ENCODE measurements around the gene EFNB2.

The EFNB2 gene

DNA sequence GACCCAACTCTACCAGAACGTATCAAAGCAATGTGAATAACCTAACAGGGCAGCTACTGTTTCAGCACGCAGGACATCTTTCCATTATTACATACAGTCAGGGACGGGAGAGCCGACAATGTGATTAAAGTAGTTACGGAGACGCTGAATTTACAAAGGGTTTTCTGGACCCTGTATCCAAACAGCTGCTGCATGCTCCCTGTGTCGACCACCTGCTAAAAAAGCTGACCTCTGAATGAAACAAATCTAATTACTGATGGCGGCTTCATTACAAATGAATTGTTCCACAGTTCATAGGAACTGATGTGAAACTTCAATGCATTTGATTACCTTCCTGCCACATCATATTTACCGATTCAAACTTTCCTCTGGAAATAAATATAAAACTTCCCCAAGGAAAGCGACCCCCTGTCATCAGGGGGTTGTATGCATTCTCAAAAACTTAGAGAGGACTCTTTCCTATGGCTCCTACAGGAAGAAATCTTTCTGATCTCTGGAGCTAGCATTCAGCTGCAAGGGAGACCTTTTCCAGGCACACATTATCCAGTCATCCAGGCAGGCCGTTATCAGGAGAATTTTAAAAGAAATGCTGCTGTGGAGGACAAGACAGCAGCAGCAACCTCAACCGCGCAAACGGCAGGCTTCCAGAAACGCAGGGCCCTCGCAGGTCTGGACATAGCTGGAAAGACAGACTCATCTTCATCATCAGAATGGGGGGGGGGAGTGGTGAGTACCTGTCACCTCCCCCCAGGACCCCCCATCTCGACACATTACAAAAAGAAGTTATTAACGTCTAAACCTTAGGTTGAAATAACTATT, 3.1 kb downstream of the EFNB2 start:
- no peak overlapping the region; the same call in 1 of the 2 replicates for H3K4me3 ChIP-seq (ENCODE audit: low read length)
- no peak for DNase-seq (ENCODE audit: low read depth, low spot score)
- H3K27me3 ChIP-seq (ENCODE audit: control insufficient read depth, insufficient read depth, low read length), result peaks cover 1% of the 10 kb centered on the region; the same call in 1 of the 2 replicates
- no peak overlapping the region for H3K27ac ChIP-seq (ENCODE audit: low read length)
- H3K9me3 ChIP-seq (ENCODE audit: control insufficient read depth, insufficient read depth, low read length), result no peaks in the 10 kb centered on the region
- no peaks in the 10 kb centered on the region for H3K36me3 ChIP-seq (ENCODE audit: control insufficient read depth, insufficient read depth, low read length)
- no CpG with 5 or more reads among the region's 18 CpGs for WGBS (ENCODE audit: insufficient coverage, insufficient read length)
- H3K4me1 ChIP-seq (ENCODE audit: control insufficient read depth, insufficient read depth, low read length), result peaks cover 9% of the 10 kb centered on the region; the same call in 1 of the 2 replicates

GRCh38 chr13:106530980-106531481, 4.4 kb downstream of the EFNB2 start:
- Histone ChIP-seq H3K27me3 (ENCODE audit: control insufficient read depth, insufficient read depth, low read length) (peaks cover 1% of the 10 kb centered on the region; the same call in 1 of the 2 replicates), H3K36me3 (ENCODE audit: control insufficient read depth, insufficient read depth, low read length) (no peaks in the 10 kb centered on the region), H3K9me3 (ENCODE audit: control insufficient read depth, insufficient read depth, low read length) (no peaks in the 10 kb centered on the region), H3K4me3 (ENCODE audit: low read length) (no peak overlapping the region), H3K4me1 (ENCODE audit: control insufficient read depth, insufficient read depth, low read length) (peaks cover 12% of the 10 kb centered on the region; the same call in 1 of the 2 replicates), H3K27ac (ENCODE audit: low read length) (no peak overlapping the region)
- DNase-seq (ENCODE audit: low read depth, low spot score), result no peak
- no CpG with 5 or more reads among the region's 8 CpGs for WGBS (ENCODE audit: insufficient coverage, insufficient read length)

- H3K36me3 ChIP-seq (ENCODE audit: control insufficient read depth, insufficient read depth, low read length), result no peaks in the 10 kb centered on the region
- WGBS (ENCODE audit: insufficient coverage, insufficient read length), result no CpG with 5 or more reads among the region's 11 CpGs
- peaks cover 13% of the 10 kb centered on the region; the same call in 1 of the 2 replicates for H3K4me1 ChIP-seq (ENCODE audit: control insufficient read depth, insufficient read depth, low read length)
- no peak overlapping the region for H3K27ac ChIP-seq (ENCODE audit: low read length)
- H3K9me3 ChIP-seq (ENCODE audit: control insufficient read depth, insufficient read depth, low read length), result no peaks in the 10 kb centered on the region
- peaks cover 1% of the 10 kb centered on the region; the same call in 1 of the 2 replicates for H3K27me3 ChIP-seq (ENCODE audit: control insufficient read depth, insufficient read depth, low read length)
- H3K4me3 ChIP-seq (ENCODE audit: low read length), result no peak overlapping the region
- no peak for DNase-seq (ENCODE audit: low read depth, low spot score)
Measured at GRCh38 chr13:106530171-106530851, 5.2 kb downstream of the EFNB2 start.

GRCh38 chr13:106529415-106530170, 5.9 kb downstream of the EFNB2 start:
- no peaks in the 10 kb centered on the region for H3K36me3 ChIP-seq (ENCODE audit: control insufficient read depth, insufficient read depth, low read length)
- no peak for DNase-seq (ENCODE audit: low read depth, low spot score)
- WGBS (ENCODE audit: insufficient coverage, insufficient read length), result no CpG with 5 or more reads among the region's 8 CpGs
- peaks cover 13% of the 10 kb centered on the region; the same call in 1 of the 2 replicates for H3K4me1 ChIP-seq (ENCODE audit: control insufficient read depth, insufficient read depth, low read length)
- peaks cover 1% of the 10 kb centered on the region; the same call in 1 of the 2 replicates for H3K27me3 ChIP-seq (ENCODE audit: control insufficient read depth, insufficient read depth, low read length)
- H3K27ac ChIP-seq (ENCODE audit: low read length), result no peak overlapping the region
- no peaks in the 10 kb centered on the region for H3K9me3 ChIP-seq (ENCODE audit: control insufficient read depth, insufficient read depth, low read length)
- no peak overlapping the region for H3K4me3 ChIP-seq (ENCODE audit: low read length)

DNA sequence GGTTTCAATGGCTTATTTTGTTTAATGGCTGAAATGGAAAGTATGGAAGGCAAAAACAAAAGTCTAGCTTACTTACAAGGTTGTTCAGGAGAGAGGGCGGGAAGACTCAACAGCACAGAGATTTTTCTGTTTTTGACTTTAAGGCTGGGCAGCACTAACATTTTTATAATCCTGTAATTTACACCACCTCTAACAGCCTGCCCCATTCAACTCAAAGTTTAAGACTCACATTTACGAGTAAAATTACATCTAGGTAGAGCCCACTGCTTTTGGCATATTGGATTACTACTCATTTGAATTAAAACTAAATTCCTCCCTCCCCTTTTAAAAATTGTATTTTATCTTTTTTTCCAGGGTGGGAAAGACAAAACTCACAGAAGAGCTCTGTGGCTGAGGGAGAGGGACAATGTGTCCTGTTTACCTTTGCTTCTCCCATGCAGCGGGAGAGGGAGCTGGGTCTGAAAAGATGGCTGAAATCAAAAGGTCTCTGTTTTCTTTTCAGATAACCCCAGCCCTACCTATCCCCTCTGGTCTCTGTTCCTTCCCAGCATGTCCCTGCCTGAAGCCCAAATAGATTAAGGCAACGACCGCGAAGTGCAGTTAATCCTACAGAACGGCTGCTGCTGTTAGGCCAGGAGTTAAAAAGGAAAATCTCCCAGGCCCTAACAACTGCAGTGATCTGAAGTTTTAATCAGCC, 6.6 kb downstream of the EFNB2 start:
- no CpG with 5 or more reads among the region's 7 CpGs for WGBS (ENCODE audit: insufficient coverage, insufficient read length)
- DNase-seq (ENCODE audit: low read depth, low spot score), result no peak
- Histone ChIP-seq H3K27me3 (ENCODE audit: control insufficient read depth, insufficient read depth, low read length) (no peaks in the 10 kb centered on the region; the same call in 1 of the 2 replicates), H3K4me3 (ENCODE audit: low read length) (no peak overlapping the region), H3K9me3 (ENCODE audit: control insufficient read depth, insufficient read depth, low read length) (no peaks in the 10 kb centered on the region), H3K4me1 (ENCODE audit: control insufficient read depth, insufficient read depth, low read length) (peaks cover 12% of the 10 kb centered on the region; the same call in 1 of the 2 replicates), H3K36me3 (ENCODE audit: control insufficient read depth, insufficient read depth, low read length) (no peaks in the 10 kb centered on the region), H3K27ac (ENCODE audit: low read length) (no peak overlapping the region)

DNA sequence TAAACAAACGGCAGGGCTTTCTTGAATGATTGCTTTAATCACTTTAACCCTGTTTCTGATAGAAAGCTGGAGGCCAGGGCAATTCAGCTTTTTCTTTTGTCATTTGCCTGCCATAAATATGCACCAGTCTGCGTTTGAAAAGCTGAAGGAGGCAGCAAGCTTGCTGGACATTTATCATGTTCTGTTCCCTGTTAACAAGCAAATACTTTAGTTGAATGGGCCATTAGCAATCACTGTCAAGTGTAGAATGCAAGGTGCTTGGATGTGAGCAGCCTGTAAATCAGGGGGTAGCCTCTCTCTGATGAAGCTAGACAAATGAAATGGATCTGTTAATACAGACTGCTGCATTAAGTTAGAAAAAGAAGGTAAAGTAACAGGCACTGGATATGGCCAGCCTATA, 7.6 kb downstream of the EFNB2 start:
- WGBS (ENCODE audit: insufficient coverage, insufficient read length), result no CpG with 5 or more reads among the region's 2 CpGs
- no peak for DNase-seq (ENCODE audit: low read depth, low spot score)
- H3K4me3 ChIP-seq (ENCODE audit: low read length), result no peak overlapping the region
- H3K9me3 ChIP-seq (ENCODE audit: control insufficient read depth, insufficient read depth, low read length), result no peaks in the 10 kb centered on the region
- no peaks in the 10 kb centered on the region for H3K27me3 ChIP-seq (ENCODE audit: control insufficient read depth, insufficient read depth, low read length)
- H3K36me3 ChIP-seq (ENCODE audit: control insufficient read depth, insufficient read depth, low read length), result no peaks in the 10 kb centered on the region
- peaks cover 12% of the 10 kb centered on the region; the same call in 1 of the 2 replicates for H3K4me1 ChIP-seq (ENCODE audit: control insufficient read depth, insufficient read depth, low read length)
- H3K27ac ChIP-seq (ENCODE audit: low read length), result no peak overlapping the region

GRCh38 chr13:106527445-106527801, 8.0 kb downstream of the EFNB2 start:
- H3K4me1 ChIP-seq (ENCODE audit: control insufficient read depth, insufficient read depth, low read length), result peaks cover 13% of the 10 kb centered on the region; the same call in 1 of the 2 replicates
- no peaks in the 10 kb centered on the region for H3K36me3 ChIP-seq (ENCODE audit: control insufficient read depth, insufficient read depth, low read length)
- WGBS (ENCODE audit: insufficient coverage, insufficient read length), result no CpG with 5 or more reads among the region's 1 CpG
- H3K9me3 ChIP-seq (ENCODE audit: control insufficient read depth, insufficient read depth, low read length), result no peaks in the 10 kb centered on the region
- H3K4me3 ChIP-seq (ENCODE audit: low read length), result no peak overlapping the region
- no peaks in the 10 kb centered on the region for H3K27me3 ChIP-seq (ENCODE audit: control insufficient read depth, insufficient read depth, low read length)
- H3K27ac ChIP-seq (ENCODE audit: low read length), result no peak overlapping the region
- no peak for DNase-seq (ENCODE audit: low read depth, low spot score)

- Histone ChIP-seq H3K27ac (ENCODE audit: low read length) (no peak overlapping the region), H3K9me3 (ENCODE audit: control insufficient read depth, insufficient read depth, low read length) (no peaks in the 10 kb centered on the region), H3K4me1 (ENCODE audit: control insufficient read depth, insufficient read depth, low read length) (peaks cover 13% of the 10 kb centered on the region; the same call in 1 of the 2 replicates), H3K27me3 (ENCODE audit: control insufficient read depth, insufficient read depth, low read length) (no peaks in the 10 kb centered on the region), H3K4me3 (ENCODE audit: low read length) (no peak overlapping the region), H3K36me3 (ENCODE audit: control insufficient read depth, insufficient read depth, low read length) (no peaks in the 10 kb centered on the region)
- DNase-seq (ENCODE audit: low read depth, low spot score), result no peak
- no CpG with 5 or more reads among the region's 8 CpGs for WGBS (ENCODE audit: insufficient coverage, insufficient read length)
Measured at GRCh38 chr13:106526738-106527444, 8.6 kb downstream of the EFNB2 start.

DNA sequence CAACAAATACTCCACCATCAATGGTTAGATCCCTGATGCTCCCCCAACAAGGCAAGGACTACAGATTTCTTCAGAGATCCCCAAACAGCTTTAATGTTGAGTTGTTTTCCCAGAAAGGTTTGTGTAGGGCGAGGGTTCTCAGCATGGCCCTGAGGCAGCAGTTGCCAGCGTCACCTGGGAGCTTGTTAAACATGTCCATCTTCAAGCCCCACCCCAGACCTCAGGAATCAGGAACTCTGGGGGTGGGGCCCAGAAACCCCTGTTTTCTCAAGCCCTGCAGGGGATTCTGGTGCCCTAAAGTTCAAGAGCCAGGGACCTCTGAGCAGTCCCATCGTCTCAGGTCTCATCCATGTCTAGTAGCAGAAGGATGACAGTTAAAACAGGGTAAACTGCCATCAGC, 9.6 kb downstream of the EFNB2 start:
- H3K4me3 ChIP-seq (ENCODE audit: low read length), result no peak overlapping the region

More for the DNA sequence above, 9.6 kb downstream of the EFNB2 start:
- no peak for DNase-seq (ENCODE audit: low read depth, low spot score)
- Histone ChIP-seq H3K9me3 (ENCODE audit: control insufficient read depth, insufficient read depth, low read length) (no peaks in the 10 kb centered on the region), H3K27me3 (ENCODE audit: control insufficient read depth, insufficient read depth, low read length) (no peaks in the 10 kb centered on the region), H3K36me3 (ENCODE audit: control insufficient read depth, insufficient read depth, low read length) (no peaks in the 10 kb centered on the region), H3K4me1 (ENCODE audit: control insufficient read depth, insufficient read depth, low read length) (peaks cover 10% of the 10 kb centered on the region; the same call in 1 of the 2 replicates), H3K27ac (ENCODE audit: low read length) (no peak overlapping the region)
- WGBS (ENCODE audit: insufficient coverage, insufficient read length), result no CpG with 5 or more reads among the region's 3 CpGs

Measured in iPS DF 6.9 (cell line).